ENCODE results near the gene UQCC2. TPM values are rescaled to one million over a fixed set of nuclear protein-coding genes. Genes with fewer than 3 reads are reported as not detected.

The UQCC2 gene
- total and polyA plus RNA-seq, 2 of the 8 experiments (the other 6 are each of a cell fraction or from before 2014, with no cell fraction given) = 52.1 to 104 TPM

- TF ChIP-seq, protein P1, sequence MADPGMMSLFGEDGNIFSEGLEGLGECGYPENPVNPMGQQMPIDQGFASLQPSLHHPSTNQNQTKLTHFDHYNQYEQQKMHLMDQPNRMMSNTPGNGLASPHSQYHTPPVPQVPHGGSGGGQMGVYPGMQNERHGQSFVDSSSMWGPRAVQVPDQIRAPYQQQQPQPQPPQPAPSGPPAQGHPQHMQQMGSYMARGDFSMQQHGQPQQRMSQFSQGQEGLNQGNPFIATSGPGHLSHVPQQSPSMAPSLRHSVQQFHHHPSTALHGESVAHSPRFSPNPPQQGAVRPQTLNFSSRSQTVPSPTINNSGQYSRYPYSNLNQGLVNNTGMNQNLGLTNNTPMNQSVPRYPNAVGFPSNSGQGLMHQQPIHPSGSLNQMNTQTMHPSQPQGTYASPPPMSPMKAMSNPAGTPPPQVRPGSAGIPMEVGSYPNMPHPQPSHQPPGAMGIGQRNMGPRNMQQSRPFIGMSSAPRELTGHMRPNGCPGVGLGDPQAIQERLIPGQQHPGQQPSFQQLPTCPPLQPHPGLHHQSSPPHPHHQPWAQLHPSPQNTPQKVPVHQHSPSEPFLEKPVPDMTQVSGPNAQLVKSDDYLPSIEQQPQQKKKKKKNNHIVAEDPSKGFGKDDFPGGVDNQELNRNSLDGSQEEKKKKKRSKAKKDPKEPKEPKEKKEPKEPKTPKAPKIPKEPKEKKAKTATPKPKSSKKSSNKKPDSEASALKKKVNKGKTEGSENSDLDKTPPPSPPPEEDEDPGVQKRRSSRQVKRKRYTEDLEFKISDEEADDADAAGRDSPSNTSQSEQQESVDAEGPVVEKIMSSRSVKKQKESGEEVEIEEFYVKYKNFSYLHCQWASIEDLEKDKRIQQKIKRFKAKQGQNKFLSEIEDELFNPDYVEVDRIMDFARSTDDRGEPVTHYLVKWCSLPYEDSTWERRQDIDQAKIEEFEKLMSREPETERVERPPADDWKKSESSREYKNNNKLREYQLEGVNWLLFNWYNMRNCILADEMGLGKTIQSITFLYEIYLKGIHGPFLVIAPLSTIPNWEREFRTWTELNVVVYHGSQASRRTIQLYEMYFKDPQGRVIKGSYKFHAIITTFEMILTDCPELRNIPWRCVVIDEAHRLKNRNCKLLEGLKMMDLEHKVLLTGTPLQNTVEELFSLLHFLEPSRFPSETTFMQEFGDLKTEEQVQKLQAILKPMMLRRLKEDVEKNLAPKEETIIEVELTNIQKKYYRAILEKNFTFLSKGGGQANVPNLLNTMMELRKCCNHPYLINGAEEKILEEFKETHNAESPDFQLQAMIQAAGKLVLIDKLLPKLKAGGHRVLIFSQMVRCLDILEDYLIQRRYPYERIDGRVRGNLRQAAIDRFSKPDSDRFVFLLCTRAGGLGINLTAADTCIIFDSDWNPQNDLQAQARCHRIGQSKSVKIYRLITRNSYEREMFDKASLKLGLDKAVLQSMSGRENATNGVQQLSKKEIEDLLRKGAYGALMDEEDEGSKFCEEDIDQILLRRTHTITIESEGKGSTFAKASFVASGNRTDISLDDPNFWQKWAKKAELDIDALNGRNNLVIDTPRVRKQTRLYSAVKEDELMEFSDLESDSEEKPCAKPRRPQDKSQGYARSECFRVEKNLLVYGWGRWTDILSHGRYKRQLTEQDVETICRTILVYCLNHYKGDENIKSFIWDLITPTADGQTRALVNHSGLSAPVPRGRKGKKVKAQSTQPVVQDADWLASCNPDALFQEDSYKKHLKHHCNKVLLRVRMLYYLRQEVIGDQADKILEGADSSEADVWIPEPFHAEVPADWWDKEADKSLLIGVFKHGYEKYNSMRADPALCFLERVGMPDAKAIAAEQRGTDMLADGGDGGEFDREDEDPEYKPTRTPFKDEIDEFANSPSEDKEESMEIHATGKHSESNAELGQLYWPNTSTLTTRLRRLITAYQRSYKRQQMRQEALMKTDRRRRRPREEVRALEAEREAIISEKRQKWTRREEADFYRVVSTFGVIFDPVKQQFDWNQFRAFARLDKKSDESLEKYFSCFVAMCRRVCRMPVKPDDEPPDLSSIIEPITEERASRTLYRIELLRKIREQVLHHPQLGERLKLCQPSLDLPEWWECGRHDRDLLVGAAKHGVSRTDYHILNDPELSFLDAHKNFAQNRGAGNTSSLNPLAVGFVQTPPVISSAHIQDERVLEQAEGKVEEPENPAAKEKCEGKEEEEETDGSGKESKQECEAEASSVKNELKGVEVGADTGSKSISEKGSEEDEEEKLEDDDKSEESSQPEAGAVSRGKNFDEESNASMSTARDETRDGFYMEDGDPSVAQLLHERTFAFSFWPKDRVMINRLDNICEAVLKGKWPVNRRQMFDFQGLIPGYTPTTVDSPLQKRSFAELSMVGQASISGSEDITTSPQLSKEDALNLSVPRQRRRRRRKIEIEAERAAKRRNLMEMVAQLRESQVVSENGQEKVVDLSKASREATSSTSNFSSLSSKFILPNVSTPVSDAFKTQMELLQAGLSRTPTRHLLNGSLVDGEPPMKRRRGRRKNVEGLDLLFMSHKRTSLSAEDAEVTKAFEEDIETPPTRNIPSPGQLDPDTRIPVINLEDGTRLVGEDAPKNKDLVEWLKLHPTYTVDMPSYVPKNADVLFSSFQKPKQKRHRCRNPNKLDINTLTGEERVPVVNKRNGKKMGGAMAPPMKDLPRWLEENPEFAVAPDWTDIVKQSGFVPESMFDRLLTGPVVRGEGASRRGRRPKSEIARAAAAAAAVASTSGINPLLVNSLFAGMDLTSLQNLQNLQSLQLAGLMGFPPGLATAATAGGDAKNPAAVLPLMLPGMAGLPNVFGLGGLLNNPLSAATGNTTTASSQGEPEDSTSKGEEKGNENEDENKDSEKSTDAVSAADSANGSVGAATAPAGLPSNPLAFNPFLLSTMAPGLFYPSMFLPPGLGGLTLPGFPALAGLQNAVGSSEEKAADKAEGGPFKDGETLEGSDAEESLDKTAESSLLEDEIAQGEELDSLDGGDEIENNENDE (IDR thresholded peaks at IDR 0.05; ENCODE audit: insufficient replicate concordance, low read length) = no peak
- no peak for TF ChIP-seq NRF1 (IDR thresholded peaks at IDR 0.05; ENCODE audit: low read depth, low read length)
- no peak for TF ChIP-seq RBBP5 (IDR thresholded peaks at IDR 0.05; ENCODE audit: borderline replicate concordance, low read depth, low read length)
- no peak for TF ChIP-seq HDAC2 (IDR thresholded peaks at IDR 0.05; ENCODE audit: borderline replicate concordance in 1 of 2, low read depth in 2 of 2, low read length in 2 of 2)
These were observed 47.6 kb downstream of the UQCC2 start (continued) for GRCh38 chr6:33663727-33664449.
